HUES64 (cell line): ENCODE measurements around the gene LMBRD1.

ENCODE experiments used
- H3K27ac ChIP-seq: 2 replicates; pipeline ENCODE4 v1.7.0; 2013; ENCODE audit warnings: low read depth, low read length, inconsistent platforms
- H3K27me3 ChIP-seq: 2 replicates; pipeline ENCODE4 v1.6.1; 2013; ENCODE audit warnings: mild to moderate bottlenecking, low read length; ENCODE audit not compliant: insufficient read depth
- H3K36me3 ChIP-seq: 2 replicates; pipeline ENCODE4 v1.6.1; 2013; ENCODE audit warnings: mild to moderate bottlenecking, low read length; ENCODE audit not compliant: insufficient read depth
- H3K4me1 ChIP-seq: 2 replicates; pipeline ENCODE4 v1.6.1; 2013; ENCODE audit warnings: mild to moderate bottlenecking, low read length, moderate library complexity; ENCODE audit not compliant: insufficient read depth
- H3K4me3 ChIP-seq: 2 replicates; pipeline ENCODE4 v1.5.1; 2013; ENCODE audit warnings: mild to moderate bottlenecking, low read length, moderate library complexity
- H3K9ac ChIP-seq: 2 replicates; pipeline ENCODE4 v1.6.1; 2013; ENCODE audit warnings: mild to moderate bottlenecking, low read depth, low read length
- H3K9me3 ChIP-seq: 2 replicates; pipeline ENCODE4 v1.6.1; 2013; ENCODE audit warnings: low read depth, low read length; ENCODE audit not compliant: insufficient read depth
- WGBS: fragments of 150-250, 120-280 bp; methylation state at CpG from one replicate; pipeline ENCODE4 v1.1.7; 2013; ENCODE audit warnings: missing lambda C conversion rate; 5-methylcytosine and 5-hydroxymethylcytosine counted together

Gene LMBRD1

GRCh38 chr6:69631552-69632346, 165.1 kb downstream of the LMBRD1 start:
- WGBS = 40% methylated on average over 4 of the region's 4 CpGs
- Histone ChIP-seq H3K4me3 (no peak overlapping the region), H3K36me3 (no peaks in the 10 kb centered on the region), H3K27ac (peak overlapping the region; percentile 43; the same call in 1 of the 2 replicates), H3K4me1 (peaks cover 15% of the 10 kb centered on the region; the same call in 1 of the 2 replicates), H3K27me3 (no peaks in the 10 kb centered on the region), H3K9ac (peak overlapping the region; percentile 15; the same call in 1 of the 2 replicates), H3K9me3 (no peaks in the 10 kb centered on the region)

GRCh38 chr6:69630767-69631166, 166.0 kb downstream of the LMBRD1 start:
- Histone ChIP-seq H3K36me3 (no peaks in the 10 kb centered on the region), H3K4me3 (no peak overlapping the region), H3K4me1 (peaks cover 15% of the 10 kb centered on the region; the same call in 1 of the 2 replicates), H3K27ac (no peak overlapping the region), H3K9ac (no peak overlapping the region), H3K9me3 (no peaks in the 10 kb centered on the region), H3K27me3 (no peaks in the 10 kb centered on the region)
- 91% methylated on average over 1 of the region's 1 CpG for WGBS

GRCh38 chr6:69627625-69628024, 169.2 kb downstream of the LMBRD1 start:
- Histone ChIP-seq H3K27me3 (no peaks in the 10 kb centered on the region), H3K4me3 (no peak overlapping the region), H3K9ac (no peak overlapping the region), H3K4me1 (peaks cover 13% of the 10 kb centered on the region; the same call in 1 of the 2 replicates), H3K27ac (no peak overlapping the region), H3K36me3 (no peaks in the 10 kb centered on the region), H3K9me3 (no peaks in the 10 kb centered on the region)
- WGBS = 97% methylated on average over 1 of the region's 1 CpG

- Histone ChIP-seq H3K27ac (no peak overlapping the region), H3K4me3 (no peak overlapping the region), H3K36me3 (no peaks in the 10 kb centered on the region), H3K27me3 (no peaks in the 10 kb centered on the region), H3K4me1 (no peaks in the 10 kb centered on the region; the same call in 1 of the 2 replicates), H3K9me3 (no peaks in the 10 kb centered on the region), H3K9ac (no peak overlapping the region)
- WGBS = 97% methylated on average over 2 of the region's 2 CpGs
Measured at GRCh38 chr6:69624944-69625343, 171.9 kb downstream of the LMBRD1 start.
